Activated CD4-positive, alpha-beta T cell treated with anti-CD3 and anti-CD28 coated beads for 48 hours (primary cell): ENCODE results near the gene TREML4.

Source experiments
- DNase-seq: peaks from one replicate; pipeline ENCODE4 v3.0.0-alpha.2; 2020

The TREML4 gene

DNA sequence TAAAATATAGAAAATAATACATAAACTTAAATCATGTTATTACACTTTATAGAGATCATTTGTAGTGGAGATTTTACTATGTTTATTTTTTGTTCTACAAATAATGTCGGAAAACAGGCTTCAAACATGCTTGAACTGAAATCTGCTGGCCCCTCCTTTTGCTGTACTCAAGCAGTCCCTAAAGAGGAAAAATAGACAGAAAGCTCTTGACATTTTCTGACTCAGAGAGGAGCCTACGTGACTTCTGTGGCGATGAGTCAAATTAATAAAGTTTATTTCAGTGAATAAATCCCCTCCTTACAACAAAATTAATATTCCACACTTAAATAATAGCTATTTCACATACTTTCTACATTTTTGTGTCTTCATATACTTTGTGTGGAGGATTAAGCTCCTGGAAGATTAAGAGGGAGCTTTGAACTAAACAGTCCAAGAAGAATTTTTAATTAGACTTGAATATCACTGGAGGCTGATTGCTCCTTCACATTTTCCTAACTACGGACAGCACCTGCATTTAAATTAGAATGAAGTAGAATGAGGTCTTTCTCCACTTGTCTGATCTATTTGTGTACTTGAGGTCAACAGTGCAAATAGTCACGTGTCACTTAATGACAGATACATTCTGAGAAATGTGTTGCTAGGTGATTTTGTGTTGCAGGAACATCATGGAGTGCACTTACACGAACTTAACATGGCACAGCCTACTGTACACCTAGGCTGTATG is 60.0 kb downstream of the TREML4 start:
- no peak for DNase-seq
